GM23248 (cell line): ENCODE data around the gene GCH1.

ENCODE experiments used
- EZH2 ChIP-seq: fragments of 200-600 bp; sonication (generic); IDR thresholded peaks from 2 replicates; pipeline ENCODE4 v1.6.1; 2018; ENCODE audit warnings: antibody characterized with exemption, mild to moderate bottlenecking; ENCODE audit not compliant: insufficient read depth, poor library complexity, severe bottlenecking
- EZH2phosphoT487 ChIP-seq: fragments of 200-600 bp; sonication (generic); IDR thresholded peaks from 2 replicates; pipeline ENCODE4 v1.6.1; 2018; ENCODE audit warnings: antibody characterized with exemption, moderate library complexity, mild to moderate bottlenecking, low read depth; ENCODE audit not compliant: insufficient read depth

GRCh38 chr14:54894995-54895394 lies 7.6 kb downstream of the GCH1 start:
- no peak for TF ChIP-seq EZH2
- no peak for TF ChIP-seq EZH2phosphoT487
